ENCODE measurements around the gene DPAGT1.

DPAGT1 gene

DNA sequence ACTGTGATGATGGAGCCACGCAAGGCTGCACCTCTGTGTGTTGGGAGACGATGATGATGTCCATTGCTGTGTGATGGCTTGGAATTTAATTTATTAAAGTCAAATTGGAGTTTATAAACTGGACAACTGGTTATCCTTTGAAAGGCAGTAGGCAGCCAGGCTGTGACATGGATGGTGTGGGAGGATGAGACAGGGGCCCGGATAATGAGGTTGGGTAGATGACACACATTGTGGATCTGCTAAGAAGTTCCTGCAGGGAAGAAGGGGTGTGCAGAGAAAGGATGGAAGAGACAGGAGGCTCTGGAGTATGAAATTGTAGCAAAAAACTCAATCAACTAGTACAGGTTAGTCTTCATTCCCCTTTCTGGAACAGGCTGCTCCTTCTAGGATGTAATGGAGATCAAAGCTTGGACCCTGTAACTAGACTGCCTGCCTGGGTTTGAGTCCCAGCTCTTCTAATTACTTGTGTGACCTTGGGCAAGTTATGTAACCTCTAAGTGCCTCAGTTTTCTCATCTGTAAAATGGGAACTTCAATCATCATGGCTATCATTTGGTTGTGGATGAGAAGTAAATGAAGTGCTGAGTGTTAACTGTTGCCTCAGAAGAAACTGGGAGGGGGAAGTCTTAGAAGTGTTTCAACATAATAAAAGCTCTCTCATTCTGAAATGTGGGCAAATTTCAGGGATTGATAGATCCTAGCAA lies 15.5 kb upstream of the DPAGT1 start:
- peaks cover 13% of the 10 kb centered on the region for H3K36me3 Mint-ChIP-seq (ENCODE audit: low read depth)
- TF ChIP-seq, protein P1, sequence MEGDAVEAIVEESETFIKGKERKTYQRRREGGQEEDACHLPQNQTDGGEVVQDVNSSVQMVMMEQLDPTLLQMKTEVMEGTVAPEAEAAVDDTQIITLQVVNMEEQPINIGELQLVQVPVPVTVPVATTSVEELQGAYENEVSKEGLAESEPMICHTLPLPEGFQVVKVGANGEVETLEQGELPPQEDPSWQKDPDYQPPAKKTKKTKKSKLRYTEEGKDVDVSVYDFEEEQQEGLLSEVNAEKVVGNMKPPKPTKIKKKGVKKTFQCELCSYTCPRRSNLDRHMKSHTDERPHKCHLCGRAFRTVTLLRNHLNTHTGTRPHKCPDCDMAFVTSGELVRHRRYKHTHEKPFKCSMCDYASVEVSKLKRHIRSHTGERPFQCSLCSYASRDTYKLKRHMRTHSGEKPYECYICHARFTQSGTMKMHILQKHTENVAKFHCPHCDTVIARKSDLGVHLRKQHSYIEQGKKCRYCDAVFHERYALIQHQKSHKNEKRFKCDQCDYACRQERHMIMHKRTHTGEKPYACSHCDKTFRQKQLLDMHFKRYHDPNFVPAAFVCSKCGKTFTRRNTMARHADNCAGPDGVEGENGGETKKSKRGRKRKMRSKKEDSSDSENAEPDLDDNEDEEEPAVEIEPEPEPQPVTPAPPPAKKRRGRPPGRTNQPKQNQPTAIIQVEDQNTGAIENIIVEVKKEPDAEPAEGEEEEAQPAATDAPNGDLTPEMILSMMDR (IDR thresholded peaks at IDR 0.05; ENCODE audit: unreplicated experiment in 3 of 3): no peak
- no peak overlapping the region for H3K4me3 Mint-ChIP-seq
- H3K27me3 Mint-ChIP-seq (ENCODE audit: low read depth): no peaks in the 10 kb centered on the region
- no peak overlapping the region for H3K27ac Mint-ChIP-seq
- H3K4me1 Mint-ChIP-seq: peaks cover 13% of the 10 kb centered on the region
- no peaks in the 10 kb centered on the region for H3K9me3 Mint-ChIP-seq

DNA sequence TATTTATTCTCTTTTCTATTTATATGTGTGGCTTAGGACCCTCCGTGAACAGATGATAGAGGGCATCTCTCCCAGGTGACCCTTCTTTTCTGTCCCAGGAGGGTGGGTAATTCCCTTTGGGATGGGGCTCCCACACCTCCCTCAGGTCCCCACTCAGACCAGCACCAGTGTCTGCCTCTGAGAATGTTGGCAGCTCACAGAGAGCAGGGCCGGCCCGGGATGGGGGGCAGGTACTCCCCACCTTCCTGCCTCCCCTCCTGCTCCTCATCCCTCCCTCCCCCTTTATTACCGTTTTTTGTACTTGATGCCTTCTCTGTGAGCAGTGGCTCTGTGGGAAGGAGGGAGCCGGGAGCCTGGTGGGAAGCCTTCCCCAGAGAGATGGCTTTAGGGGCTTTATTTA lies 14.9 kb upstream of the DPAGT1 start:
- TF ChIP-seq, protein P1 (IDR thresholded peaks at IDR 0.05; ENCODE audit: unreplicated experiment in 3 of 3): no peak
- H3K4me1 Mint-ChIP-seq: peaks cover 9% of the 10 kb centered on the region
- H3K27me3 Mint-ChIP-seq (ENCODE audit: low read depth): no peaks in the 10 kb centered on the region
- H3K9me3 Mint-ChIP-seq: no peaks in the 10 kb centered on the region
- peaks cover 17% of the 10 kb centered on the region for H3K36me3 Mint-ChIP-seq (ENCODE audit: low read depth)
- no peak overlapping the region for H3K27ac Mint-ChIP-seq
- no peak overlapping the region for H3K4me3 Mint-ChIP-seq

DNA sequence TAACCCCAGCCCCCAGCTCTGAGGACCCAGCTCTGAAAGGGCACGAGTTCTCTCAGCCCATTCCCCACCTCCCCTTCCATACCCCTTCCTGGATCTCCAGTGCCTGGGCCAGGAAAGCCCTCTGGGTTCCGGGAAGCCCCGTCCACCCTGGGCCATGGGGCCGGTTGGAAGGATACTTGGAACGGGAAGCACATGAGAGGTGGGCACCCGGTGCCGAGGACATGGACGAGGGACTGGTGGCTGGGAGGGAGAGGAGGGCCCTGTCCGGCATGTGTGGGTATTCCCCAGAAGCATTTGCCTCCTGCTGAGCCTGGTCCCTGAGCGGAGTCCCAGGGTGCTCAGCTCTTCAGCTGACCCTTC lies 14.6 kb upstream of the DPAGT1 start:
- Mint-ChIP-seq H3K27ac (no peak overlapping the region), H3K9me3 (no peaks in the 10 kb centered on the region), H3K4me3 (no peak overlapping the region), H3K4me1 (peaks cover 9% of the 10 kb centered on the region), H3K36me3 (ENCODE audit: low read depth) (peaks cover 21% of the 10 kb centered on the region), H3K27me3 (ENCODE audit: low read depth) (no peaks in the 10 kb centered on the region)
- TF ChIP-seq, protein P1 (IDR thresholded peaks at IDR 0.05; ENCODE audit: unreplicated experiment in 3 of 3): no peak

DNA sequence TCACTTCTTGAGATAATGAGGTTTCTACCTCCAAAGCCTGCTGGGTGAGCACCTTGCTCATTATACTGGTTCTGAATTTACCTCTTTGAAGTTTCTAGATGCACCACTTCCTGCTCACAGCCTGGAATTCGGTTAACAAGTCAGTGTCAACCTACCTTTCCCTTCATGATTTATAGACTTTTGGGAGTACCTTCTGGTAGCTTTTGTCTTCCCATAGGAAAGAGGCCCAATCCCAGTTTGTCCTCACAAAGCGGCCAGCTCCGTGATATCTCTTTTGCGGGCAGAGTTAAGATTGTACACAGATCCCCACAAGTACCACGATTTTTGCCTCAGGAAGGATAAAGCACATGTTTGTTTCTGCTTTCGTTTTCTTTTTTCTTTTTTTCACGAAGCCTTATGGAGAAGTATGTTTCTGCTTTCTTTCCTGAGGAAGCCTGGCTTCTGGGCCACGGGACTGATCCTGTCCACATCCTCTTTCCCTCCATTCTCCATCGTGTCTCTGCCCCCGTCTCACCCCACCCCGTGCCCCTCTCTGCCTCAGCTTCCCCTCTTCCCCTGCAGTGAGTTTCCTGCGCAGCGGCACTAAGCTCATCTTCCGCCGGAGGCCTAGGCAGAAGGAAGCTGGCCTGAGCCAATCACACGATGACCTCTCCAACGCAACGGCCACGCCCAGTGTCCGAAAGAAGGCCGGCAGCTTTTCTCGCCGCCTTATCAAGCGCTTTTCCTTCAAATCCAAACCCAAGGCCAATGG lies 14.0 kb upstream of the DPAGT1 start:
- Mint-ChIP-seq H3K27me3 (ENCODE audit: low read depth) (no peaks in the 10 kb centered on the region), H3K27ac (no peak overlapping the region), H3K36me3 (ENCODE audit: low read depth) (peaks cover 21% of the 10 kb centered on the region), H3K9me3 (no peaks in the 10 kb centered on the region), H3K4me3 (no peak overlapping the region), H3K4me1 (peaks cover 6% of the 10 kb centered on the region)
- TF ChIP-seq, protein P1 (IDR thresholded peaks at IDR 0.05; ENCODE audit: unreplicated experiment in 3 of 3): no peak

DNA sequence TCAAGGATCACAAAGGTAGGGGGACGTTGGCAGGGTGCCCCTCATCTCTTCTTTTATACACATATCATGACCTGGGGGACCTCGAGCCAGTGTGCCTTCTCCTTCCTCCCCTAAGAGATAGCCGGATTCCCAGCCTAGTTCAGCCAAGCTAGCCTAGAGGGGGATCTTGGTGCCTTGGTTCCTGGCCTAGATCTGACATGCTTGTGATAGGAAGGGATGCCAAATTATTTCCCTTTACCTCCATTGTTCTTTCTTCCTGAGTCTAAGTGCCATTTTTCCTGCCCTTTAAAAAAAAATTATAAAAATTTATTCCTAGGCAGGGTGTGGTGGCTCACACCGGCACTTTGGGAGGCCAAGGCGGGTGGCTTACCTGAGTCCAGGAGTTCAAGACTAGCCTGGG lies 12.7 kb upstream of the DPAGT1 start:
- no peaks in the 10 kb centered on the region for H3K27me3 Mint-ChIP-seq (ENCODE audit: low read depth)
- no peak overlapping the region for H3K4me3 Mint-ChIP-seq
- H3K9me3 Mint-ChIP-seq: no peaks in the 10 kb centered on the region
- peaks cover 8% of the 10 kb centered on the region for H3K4me1 Mint-ChIP-seq
- peaks cover 25% of the 10 kb centered on the region for H3K36me3 Mint-ChIP-seq (ENCODE audit: low read depth)
- H3K27ac Mint-ChIP-seq: no peak overlapping the region
- TF ChIP-seq, protein P1 (IDR thresholded peaks at IDR 0.05; ENCODE audit: unreplicated experiment in 3 of 3): no peak

DNA sequence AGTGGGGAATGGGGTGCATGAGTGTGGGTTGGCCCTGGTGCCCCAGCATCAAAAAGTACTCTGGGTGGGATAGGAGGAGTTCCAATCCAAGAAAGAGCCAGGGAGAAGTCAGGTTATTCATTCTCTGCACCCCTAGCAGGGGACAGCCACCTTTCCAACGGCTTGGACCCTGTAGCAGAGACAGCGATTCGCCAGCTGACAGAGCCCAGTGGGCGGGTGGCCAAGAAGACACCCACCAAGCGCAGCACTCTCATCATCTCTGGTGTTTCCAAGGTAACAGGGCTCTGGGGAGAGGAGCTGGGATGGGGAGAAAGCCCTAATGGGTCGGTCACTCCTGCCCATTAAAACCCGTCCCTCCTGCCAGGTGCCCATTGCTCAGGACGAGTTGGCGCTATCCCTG lies 12.1 kb upstream of the DPAGT1 start:
- Mint-ChIP-seq H3K4me1 (peaks cover 15% of the 10 kb centered on the region), H3K36me3 (ENCODE audit: low read depth) (peaks cover 25% of the 10 kb centered on the region), H3K27me3 (ENCODE audit: low read depth) (no peaks in the 10 kb centered on the region), H3K27ac (no peak overlapping the region), H3K9me3 (no peaks in the 10 kb centered on the region), H3K4me3 (no peak overlapping the region)
- TF ChIP-seq, protein P1 (IDR thresholded peaks at IDR 0.05; ENCODE audit: unreplicated experiment in 3 of 3): no peak

All from nephron (organoid).